H1 (cell line): Measurements from ENCODE around the gene GRIK2. TPM values are rescaled to one million over a fixed set of nuclear protein-coding genes. Genes with fewer than 3 reads are reported as not detected.

Experiments used
- MAFK ChIP-seq: IDR thresholded peaks from 2 replicates; pipeline ENCODE4 v1.6.1; 2012; ENCODE audit warnings: low read depth, mild to moderate bottlenecking, improper control_type of control experiment, low read length
- SRF ChIP-seq: IDR thresholded peaks from 2 replicates; pipeline ENCODE4 v1.6.1; 2011; ENCODE audit warnings: mild to moderate bottlenecking, low read depth, low read length, moderate library complexity
- TEAD4 ChIP-seq: IDR thresholded peaks from 2 replicates; pipeline ENCODE4 v1.6.1; 2012; ENCODE audit warnings: low read depth, low read length, inconsistent platforms, mixed read lengths
- polyA plus RNA-seq, 7 experiments: library from polyadenylated mRNA; depleted of rRNA in 3 of 7; stranded (reverse) in 5 of 7; unstranded in 2 of 7; fragments of >200 nt in 5 of 7; fragments of 200-250 nt in 2 of 7; gene quantifications; 1 replicate in 5 of 7; 2 replicates in 1 of 7; 4 replicates in 1 of 7; pipeline versions ENCODE4 v1.2.1 to v1.2.3, GENCODE V29; 2011 to 2013; ENCODE audit warnings: missing spikeins in 2 of 7, mixed read lengths in 2 of 7
- total RNA-seq: library from RNA; stranded (reverse); fragmentation: NEBNext Ultra II Directional; extraction: Animal tissue kit (Norgen Biotek cat#: 25700); gene quantifications from 2 replicates; pipeline ENCODE4 v1.2.1, GENCODE V29; 2021
- TF ChIP-seq, protein P1 (sequence below): IDR thresholded peaks from 2 replicates; pipeline ENCODE4 v1.6.1; 2012; ENCODE audit warnings: low read length, inconsistent platforms

GRIK2 gene
- total and polyA plus RNA-seq, 2 of the 8 experiments (the other 6 are each of a cell fraction or from before 2014, with no cell fraction given): 1.8 to 2.2 TPM

DNA sequence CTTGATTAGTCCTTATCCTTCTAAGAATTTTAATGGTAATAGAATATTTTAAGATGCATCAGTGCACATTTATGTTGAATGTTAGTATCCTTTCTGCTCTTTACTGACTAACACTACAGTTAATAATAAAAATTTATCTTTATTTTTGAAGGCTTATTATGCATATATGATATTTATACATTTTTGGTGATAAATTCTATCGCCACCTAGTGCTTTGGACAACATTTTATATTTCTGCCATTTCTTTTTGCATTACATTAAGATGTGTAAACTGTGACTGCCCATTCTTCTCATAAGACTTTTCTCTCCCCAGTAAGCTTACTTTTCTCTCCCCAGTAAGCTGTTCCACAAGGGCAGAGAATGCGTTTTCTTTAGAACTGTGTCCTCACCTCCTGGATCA, 252.3 kb downstream of the GRIK2 start (continued):
- TF ChIP-seq, protein P1, sequence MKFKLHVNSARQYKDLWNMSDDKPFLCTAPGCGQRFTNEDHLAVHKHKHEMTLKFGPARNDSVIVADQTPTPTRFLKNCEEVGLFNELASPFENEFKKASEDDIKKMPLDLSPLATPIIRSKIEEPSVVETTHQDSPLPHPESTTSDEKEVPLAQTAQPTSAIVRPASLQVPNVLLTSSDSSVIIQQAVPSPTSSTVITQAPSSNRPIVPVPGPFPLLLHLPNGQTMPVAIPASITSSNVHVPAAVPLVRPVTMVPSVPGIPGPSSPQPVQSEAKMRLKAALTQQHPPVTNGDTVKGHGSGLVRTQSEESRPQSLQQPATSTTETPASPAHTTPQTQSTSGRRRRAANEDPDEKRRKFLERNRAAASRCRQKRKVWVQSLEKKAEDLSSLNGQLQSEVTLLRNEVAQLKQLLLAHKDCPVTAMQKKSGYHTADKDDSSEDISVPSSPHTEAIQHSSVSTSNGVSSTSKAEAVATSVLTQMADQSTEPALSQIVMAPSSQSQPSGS: no peak
- TF ChIP-seq MAFK (no peak), SRF (no peak), TEAD4 (no peak)
- TF ChIP-seq, all 59 proteins: peak for 0
